Mesendoderm (in vitro differentiated cells): ENCODE results near the gene CATSPERD.
"Not testable (repeated sequence)": the region's sequence is repeated elsewhere in the genome, so short reads cannot be mapped to it uniquely, and the experiment has no call there.

ENCODE experiments used
- DNase-seq: peaks from one replicate; pipeline ENCODE4 v3.0.0; 2013
- H2AK5ac ChIP-seq: 2 replicates; pipeline ENCODE4 v1.6.1; 2013; ENCODE audit warnings: low read length, inconsistent platforms
- H2BK120ac ChIP-seq: 2 replicates; pipeline ENCODE4 v1.6.1; 2013; ENCODE audit warnings: low read depth, mild to moderate bottlenecking, low read length, moderate library complexity, mixed read lengths
- H2BK15ac ChIP-seq: replicated peaks from 2 replicates; pipeline ENCODE4 v1.6.1; 2013; ENCODE audit warnings: low read depth, mild to moderate bottlenecking, moderate library complexity
- H2BK5ac ChIP-seq: 2 replicates; pipeline ENCODE4 v1.6.1; 2013; ENCODE audit warnings: low read length, inconsistent platforms
- H3K18ac ChIP-seq: 2 replicates; pipeline ENCODE4 v1.6.1; 2013; ENCODE audit warnings: mild to moderate bottlenecking, low read length, mixed read lengths
- H3K23ac ChIP-seq: one replicate; pipeline ENCODE4 v1.6.1; 2013; ENCODE audit warnings: low read length
- H3K27ac ChIP-seq: 2 replicates; pipeline ENCODE4 v1.5.1; 2013; ENCODE audit warnings: low read depth, mild to moderate bottlenecking, inconsistent platforms, low read length, moderate library complexity
- H3K27me3 ChIP-seq: 2 replicates; pipeline ENCODE4 v1.6.1; 2013; ENCODE audit warnings: low read length, control low read depth, mild to moderate bottlenecking, inconsistent platforms; ENCODE audit not compliant: insufficient read depth, poor library complexity
- H3K36me3 ChIP-seq: 2 replicates; pipeline ENCODE4 v1.6.1; 2013; ENCODE audit warnings: low read length, inconsistent platforms; ENCODE audit not compliant: control insufficient read depth, insufficient read depth
- H3K4ac ChIP-seq: one replicate; pipeline ENCODE4 v1.6.1; 2013; ENCODE audit warnings: low read depth, mild to moderate bottlenecking, low read length, moderate library complexity
- H3K4me1 ChIP-seq: 2 replicates; pipeline ENCODE4 v1.6.1; 2013; ENCODE audit warnings: low read depth, low read length, inconsistent platforms; ENCODE audit not compliant: control insufficient read depth
- H3K4me2 ChIP-seq: 2 replicates; pipeline ENCODE4 v1.6.1; 2013; ENCODE audit warnings: low read length
- H3K4me3 ChIP-seq: 2 replicates; pipeline ENCODE4 v1.5.1; 2013; ENCODE audit warnings: mild to moderate bottlenecking, low read length
- H3K56ac ChIP-seq: one replicate; pipeline ENCODE4 v1.6.1; 2013; ENCODE audit warnings: low read length
- H3K79me1 ChIP-seq: 2 replicates; pipeline ENCODE4 v1.6.1; 2013; ENCODE audit warnings: low read length, inconsistent platforms
- H3K79me2 ChIP-seq: 2 replicates; pipeline ENCODE4 v1.6.1; 2013; ENCODE audit warnings: mild to moderate bottlenecking, low read length; ENCODE audit not compliant: control insufficient read depth, insufficient read depth
- H3K9ac ChIP-seq: 2 replicates; pipeline ENCODE4 v1.6.1; 2013; ENCODE audit warnings: low read length, inconsistent platforms
- H4K5ac ChIP-seq: one replicate; pipeline ENCODE4 v1.6.1; 2013; ENCODE audit warnings: low read length
- H4K8ac ChIP-seq: one replicate; pipeline ENCODE4 v1.6.1; 2013; ENCODE audit warnings: low read depth, mild to moderate bottlenecking, control low read depth, low read length, moderate library complexity
- WGBS: extraction: QIAGEN DNeasy Blood & Tissue Kit; methylation state at CpG from one replicate; pipeline ENCODE4 v1.1.7; 2013; ENCODE audit warnings: low lambda C conversion rate, missing lambda C conversion rate; ENCODE audit not compliant: insufficient coverage; ENCODE audit errors: extremely low coverage; 5-methylcytosine and 5-hydroxymethylcytosine counted together

CATSPERD gene

GRCh38 chr19:5718579-5719273 lies 1.7 kb upstream of the CATSPERD start:
- peak overlapping the region; percentile 7 for H3K27ac ChIP-seq
- peak overlapping the region; percentile 98 for H3K4me3 ChIP-seq
- no peak overlapping the region for H4K8ac ChIP-seq
- no peak overlapping the region for H4K5ac ChIP-seq
- no peak overlapping the region for H2AK5ac ChIP-seq
- H3K4ac ChIP-seq, result no peak overlapping the region
- DNase-seq, result peak; percentile 84
- H3K9ac ChIP-seq, result peak overlapping the region; percentile 91
- H2BK5ac ChIP-seq, result no peak overlapping the region
- H2BK120ac ChIP-seq, result no peak overlapping the region
- H2BK15ac ChIP-seq, result no peak overlapping the region
- peak overlapping the region; percentile 85 for H3K4me2 ChIP-seq
- H3K23ac ChIP-seq, result peak overlapping the region; percentile 6
- no peaks in the 10 kb centered on the region for H3K27me3 ChIP-seq
- WGBS, result no CpG with 5 or more reads among the region's 11 CpGs
- peaks cover 16% of the 10 kb centered on the region for H3K79me1 ChIP-seq
- no peaks in the 10 kb centered on the region for H3K4me1 ChIP-seq
- no peak overlapping the region for H3K18ac ChIP-seq
- peak overlapping the region; percentile 93 for H3K56ac ChIP-seq
- peaks cover 44% of the 10 kb centered on the region for H3K79me2 ChIP-seq
- H3K36me3 ChIP-seq, result no peaks in the 10 kb centered on the region

DNA sequence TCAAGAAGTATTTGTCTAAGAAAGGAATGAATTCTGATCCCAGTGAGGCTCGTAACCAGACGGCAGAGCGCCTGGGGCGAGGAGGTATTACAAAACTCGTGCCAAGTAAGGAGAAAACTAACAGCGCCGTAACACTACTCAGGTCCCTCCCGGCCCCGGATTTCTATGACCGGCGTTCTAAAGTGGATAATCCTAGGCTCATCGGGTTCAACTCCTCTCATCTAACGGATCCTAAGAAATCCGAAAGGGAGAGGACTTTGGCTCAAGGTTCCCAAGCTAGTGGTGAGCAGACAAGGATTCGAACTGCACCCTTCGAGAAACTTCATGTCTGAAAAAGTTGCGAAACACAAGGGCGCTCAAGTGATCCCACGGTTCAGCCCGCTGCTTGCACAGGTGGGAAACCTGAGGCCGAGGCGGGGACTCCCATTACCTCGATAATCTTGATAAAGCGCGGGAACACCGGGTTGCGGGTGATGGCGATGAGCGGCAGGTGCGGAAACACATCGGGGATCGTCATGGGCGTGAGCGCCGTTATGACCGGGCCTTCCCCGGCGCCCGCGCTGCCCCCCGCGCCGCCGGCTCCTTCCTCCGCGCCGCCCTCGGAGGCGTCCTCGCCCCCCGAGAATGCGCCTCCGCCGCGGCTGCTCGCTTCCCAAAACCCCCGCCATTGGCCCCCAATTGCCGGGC lies 1.0 kb upstream of the CATSPERD start:
- peak overlapping the region; percentile 91 for H3K9ac ChIP-seq
- no peak for DNase-seq
- H2AK5ac ChIP-seq, result no peak overlapping the region
- peak overlapping the region; percentile 44 for H4K8ac ChIP-seq
- no peaks in the 10 kb centered on the region for H3K36me3 ChIP-seq
- H2BK15ac ChIP-seq, result no peak overlapping the region
- H3K79me1 ChIP-seq, result peaks cover 16% of the 10 kb centered on the region
- no peaks in the 10 kb centered on the region for H3K4me1 ChIP-seq
- H3K4ac ChIP-seq, result peak overlapping the region; percentile 75
- peak overlapping the region; percentile 93 for H3K56ac ChIP-seq
- no peak overlapping the region for H4K5ac ChIP-seq
- H3K4me2 ChIP-seq, result peak overlapping the region; percentile 85
- H2BK5ac ChIP-seq, result no peak overlapping the region
- peaks cover 44% of the 10 kb centered on the region for H3K79me2 ChIP-seq
- H3K27me3 ChIP-seq, result no peaks in the 10 kb centered on the region
- no peak overlapping the region for H2BK120ac ChIP-seq
- peak overlapping the region; percentile 98 for H3K4me3 ChIP-seq
- no peak overlapping the region for H3K23ac ChIP-seq
- WGBS, result no CpG with 5 or more reads among the region's 58 CpGs
- peak overlapping the region; percentile 84 for H3K27ac ChIP-seq
- peak overlapping the region; percentile 25 for H3K18ac ChIP-seq

DNA sequence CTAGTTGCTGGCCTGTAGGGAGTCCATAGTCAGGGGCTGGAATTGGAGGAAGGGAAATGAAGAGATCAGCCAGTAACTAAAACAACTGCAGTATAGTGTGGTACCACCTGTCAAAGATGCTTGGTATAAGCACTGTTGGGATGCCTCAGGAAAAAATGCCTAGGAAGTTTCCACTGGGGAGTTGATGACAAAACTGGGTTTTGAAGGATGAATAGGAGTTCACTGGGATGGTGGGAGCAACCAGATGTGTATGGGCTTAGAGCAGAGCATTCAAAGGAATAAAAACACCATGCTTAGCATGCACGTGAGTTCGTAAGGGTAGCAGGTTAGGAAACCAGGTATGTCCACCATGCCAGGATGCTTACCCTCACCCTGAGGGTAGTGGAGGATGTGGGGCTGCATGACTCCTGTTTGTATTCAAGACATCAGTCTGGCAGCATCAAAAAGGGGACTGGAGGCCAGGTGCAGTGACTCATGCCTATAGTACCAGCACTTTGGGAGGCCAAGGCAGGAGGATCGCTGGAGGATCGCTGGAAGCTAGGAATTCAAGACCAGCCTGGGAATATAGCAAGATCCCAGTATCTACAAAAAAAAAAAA lies 7.1 kb downstream of the CATSPERD start:
- Histone ChIP-seq H3K4me3 (no peak overlapping the region), H3K56ac (no peak overlapping the region), H3K27ac (no peak overlapping the region), H3K4me2 (no peak overlapping the region), H3K27me3 (no peaks in the 10 kb centered on the region), H2BK120ac (no peak overlapping the region), H2BK5ac (no peak overlapping the region), H3K9ac (no peak overlapping the region), H3K79me2 (no peaks in the 10 kb centered on the region), H2AK5ac (no peak overlapping the region), H3K4me1 (no peaks in the 10 kb centered on the region), H3K36me3 (no peaks in the 10 kb centered on the region), H3K4ac (no peak overlapping the region), H4K8ac (no peak overlapping the region), H2BK15ac (no peak overlapping the region), H3K23ac (no peak overlapping the region), H3K79me1 (no peaks in the 10 kb centered on the region), H3K18ac (no peak overlapping the region), H4K5ac (no peak overlapping the region)
- DNase-seq, result no peak
- no CpG with 5 or more reads among the region's 4 CpGs for WGBS

DNA sequence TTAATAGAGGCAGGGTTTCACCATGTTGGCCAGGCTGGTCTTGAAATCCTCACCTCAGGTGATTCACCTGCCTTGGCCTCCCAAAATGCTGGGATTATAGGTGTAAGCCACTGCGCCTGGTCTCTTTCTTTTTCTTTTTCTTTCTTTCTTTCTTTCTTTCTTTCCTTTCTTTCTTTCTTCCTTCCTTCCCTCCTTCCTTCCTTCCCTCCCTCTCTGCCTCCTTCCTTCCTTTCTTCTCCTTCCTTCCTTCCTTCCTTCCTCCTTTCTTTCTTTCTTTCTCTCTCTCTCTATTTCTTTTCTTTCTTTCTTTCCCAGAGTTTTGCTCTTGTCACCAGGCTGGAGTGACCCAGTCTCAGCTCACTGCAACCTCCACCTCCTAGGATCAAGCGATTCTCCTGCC lies 12.7 kb downstream of the CATSPERD start:
- not testable (repeated sequence) for H4K5ac ChIP-seq, H3K79me2 ChIP-seq, H3K4ac ChIP-seq, H2BK5ac ChIP-seq, H3K4me1 ChIP-seq, H2AK5ac ChIP-seq, H3K27ac ChIP-seq, H2BK15ac ChIP-seq, H3K79me1 ChIP-seq, H3K27me3 ChIP-seq, H3K36me3 ChIP-seq, H3K56ac ChIP-seq, H3K9ac ChIP-seq, H3K18ac ChIP-seq, H3K23ac ChIP-seq, H2BK120ac ChIP-seq, DNase-seq, H3K4me3 ChIP-seq, H3K4me2 ChIP-seq, H4K8ac ChIP-seq
- WGBS, result no CpG with 5 or more reads among the region's 2 CpGs

DNA sequence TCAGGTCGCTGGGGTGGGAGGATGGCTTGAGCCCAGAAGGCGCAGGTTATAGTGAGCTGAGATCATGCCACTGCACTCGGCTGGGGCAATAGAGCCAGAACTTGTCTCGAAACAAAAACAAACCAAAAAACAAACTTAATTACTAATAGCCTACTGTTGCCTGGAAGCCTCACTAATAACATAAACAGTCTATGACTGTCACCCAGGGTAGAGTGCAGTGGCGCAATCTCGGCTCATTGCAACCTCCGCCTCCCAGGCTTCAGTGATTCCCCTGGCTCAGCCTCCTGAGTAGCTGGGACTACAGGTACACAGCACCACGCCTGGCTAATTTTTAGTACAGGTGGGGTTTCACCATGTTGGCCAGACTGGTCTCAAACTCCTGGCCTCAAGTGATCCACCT lies 18.0 kb downstream of the CATSPERD start:
- no peak overlapping the region for H3K27ac ChIP-seq
- H2BK15ac ChIP-seq, result no peak overlapping the region
- no peak overlapping the region for H3K9ac ChIP-seq
- no peak overlapping the region for H4K8ac ChIP-seq
- WGBS, result no CpG with 5 or more reads among the region's 8 CpGs
- no peak overlapping the region for H2BK5ac ChIP-seq
- H3K18ac ChIP-seq, result no peak overlapping the region
- no peaks in the 10 kb centered on the region for H3K27me3 ChIP-seq
- H3K4ac ChIP-seq, result no peak overlapping the region
- H3K4me1 ChIP-seq, result no peaks in the 10 kb centered on the region
- H3K79me2 ChIP-seq, result no peaks in the 10 kb centered on the region
- H3K23ac ChIP-seq, result no peak overlapping the region
- no peak overlapping the region for H3K4me2 ChIP-seq
- no peak overlapping the region for H2AK5ac ChIP-seq
- H3K79me1 ChIP-seq, result no peaks in the 10 kb centered on the region
- H3K4me3 ChIP-seq, result no peak overlapping the region
- H2BK120ac ChIP-seq, result no peak overlapping the region
- no peak for DNase-seq
- H3K36me3 ChIP-seq, result no peaks in the 10 kb centered on the region
- H3K56ac ChIP-seq, result no peak overlapping the region
- no peak overlapping the region for H4K5ac ChIP-seq
